ENCODE measurements around the gene CORT. TPM values are rescaled to one million over a fixed set of nuclear protein-coding genes. Genes with fewer than 3 reads are reported as not detected.
A peak's percentile ranks its signal among the peaks of the same experiment; 100 is the strongest.
"Not testable (repeated sequence)": the region's sequence is repeated elsewhere in the genome, so short reads cannot be mapped to it uniquely, and the experiment has no call there.

Gene CORT
- not detected for total RNA-seq
- long read RNA-seq = 0 reads

DNA sequence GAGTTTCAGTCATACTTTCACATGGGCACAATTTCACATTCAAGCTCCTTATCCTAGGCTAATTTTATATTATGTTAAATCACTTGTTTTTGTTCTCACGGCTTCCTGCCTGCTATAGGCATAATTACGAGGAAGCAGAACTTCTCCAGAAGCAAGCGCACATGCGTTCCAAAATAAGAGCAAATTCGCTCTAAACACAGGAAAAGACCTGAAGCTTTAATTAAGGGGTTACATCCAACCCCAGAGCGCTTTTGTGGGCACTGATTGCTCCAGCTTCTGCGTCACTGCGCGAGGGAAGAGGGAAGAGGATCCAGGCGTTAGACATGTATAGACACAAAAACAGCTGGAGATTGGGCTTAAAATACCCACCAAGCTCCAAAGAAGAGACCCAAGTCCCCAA is at the start of gene CORT:
CORT (plus strand) TSS at position 281 of the 400 bp plus-strand sequence. CDS start 193 bp downstream, outside the sequence.
- intact Hi-C loops (cut with DNase I) = no loop called here
- Histone ChIP-seq H3K36me3 (peaks cover 3% of the 10 kb centered on the region), H3K9me3 (no peaks in the 10 kb centered on the region), H3K27ac (no peak within 1 kb of the TSS), H3K4me1 (peaks cover 12% of the 10 kb centered on the region), H3K27me3 (ENCODE audit: low read depth) (no peaks in the 10 kb centered on the region), H3K4me3 (no peak within 1 kb of the TSS)
- no peak for DNase-seq
- TF ChIP-seq, protein P1, sequence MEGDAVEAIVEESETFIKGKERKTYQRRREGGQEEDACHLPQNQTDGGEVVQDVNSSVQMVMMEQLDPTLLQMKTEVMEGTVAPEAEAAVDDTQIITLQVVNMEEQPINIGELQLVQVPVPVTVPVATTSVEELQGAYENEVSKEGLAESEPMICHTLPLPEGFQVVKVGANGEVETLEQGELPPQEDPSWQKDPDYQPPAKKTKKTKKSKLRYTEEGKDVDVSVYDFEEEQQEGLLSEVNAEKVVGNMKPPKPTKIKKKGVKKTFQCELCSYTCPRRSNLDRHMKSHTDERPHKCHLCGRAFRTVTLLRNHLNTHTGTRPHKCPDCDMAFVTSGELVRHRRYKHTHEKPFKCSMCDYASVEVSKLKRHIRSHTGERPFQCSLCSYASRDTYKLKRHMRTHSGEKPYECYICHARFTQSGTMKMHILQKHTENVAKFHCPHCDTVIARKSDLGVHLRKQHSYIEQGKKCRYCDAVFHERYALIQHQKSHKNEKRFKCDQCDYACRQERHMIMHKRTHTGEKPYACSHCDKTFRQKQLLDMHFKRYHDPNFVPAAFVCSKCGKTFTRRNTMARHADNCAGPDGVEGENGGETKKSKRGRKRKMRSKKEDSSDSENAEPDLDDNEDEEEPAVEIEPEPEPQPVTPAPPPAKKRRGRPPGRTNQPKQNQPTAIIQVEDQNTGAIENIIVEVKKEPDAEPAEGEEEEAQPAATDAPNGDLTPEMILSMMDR (IDR thresholded peaks at IDR 0.05) = no peak
- ATAC-seq = no peak

DNA sequence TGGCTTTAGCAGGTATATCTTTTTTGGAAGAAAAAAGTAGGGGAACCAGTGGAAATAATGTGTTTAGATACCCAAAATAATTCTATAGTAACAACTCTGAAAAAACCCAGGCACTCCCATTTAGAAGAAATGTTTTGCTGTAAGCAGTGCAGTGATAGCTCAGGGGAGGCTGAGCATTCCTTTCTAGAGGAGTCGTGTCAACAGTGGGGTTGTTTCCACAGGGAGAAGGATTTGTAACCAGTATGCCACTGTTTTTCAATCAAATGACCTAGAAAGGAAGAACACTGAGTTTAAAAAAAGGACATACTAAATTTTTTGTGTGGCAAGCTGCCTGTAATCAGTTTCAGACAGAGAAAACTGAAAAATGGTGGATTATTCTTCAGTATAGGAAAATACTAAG is 48.5 kb upstream of the CORT start:
- Histone ChIP-seq H3K27ac (peak overlapping the region; percentile 32), H3K4me1 (peaks cover 29% of the 10 kb centered on the region), H3K9me3 (no peaks in the 10 kb centered on the region), H3K4me3 (no peak overlapping the region), H3K27me3 (ENCODE audit: low read depth) (no peaks in the 10 kb centered on the region), H3K36me3 (peaks cover 46% of the 10 kb centered on the region)
- TF ChIP-seq, protein P1 (IDR thresholded peaks at IDR 0.05) = no peak
- intact Hi-C loops (cut with DNase I) = no loop called here
- ATAC-seq = no peak
- no peak for DNase-seq

- Histone ChIP-seq H3K9me3 (no peaks in the 10 kb centered on the region), H3K27me3 (ENCODE audit: low read depth) (no peaks in the 10 kb centered on the region), H3K36me3 (peaks cover 61% of the 10 kb centered on the region), H3K4me1 (peaks cover 29% of the 10 kb centered on the region), H3K27ac (no peak overlapping the region), H3K4me3 (no peak overlapping the region)
- ATAC-seq (no peak), DNase-seq (no peak)
- TF ChIP-seq, protein P1 (IDR thresholded peaks at IDR 0.05) = no peak
- intact Hi-C loops (cut with DNase I) = no loop called here
These were observed 47.0 kb upstream of the CORT start for GRCh38 chr1:10402729-10403274.

GRCh38 chr1:10407201-10407600 is 42.6 kb upstream of the CORT start:
- no peak overlapping the region for H3K27ac ChIP-seq
- no peaks in the 10 kb centered on the region for H3K27me3 ChIP-seq (ENCODE audit: low read depth)
- intact Hi-C loops (cut with DNase I) = no loop called here
- H3K36me3 ChIP-seq = peaks cover 100% of the 10 kb centered on the region
- ATAC-seq (no peak), DNase-seq (no peak)
- no peak overlapping the region for H3K4me3 ChIP-seq
- no peaks in the 10 kb centered on the region for H3K9me3 ChIP-seq
- H3K4me1 ChIP-seq = no peaks in the 10 kb centered on the region
- TF ChIP-seq, protein P1 (IDR thresholded peaks at IDR 0.05) = no peak

DNA sequence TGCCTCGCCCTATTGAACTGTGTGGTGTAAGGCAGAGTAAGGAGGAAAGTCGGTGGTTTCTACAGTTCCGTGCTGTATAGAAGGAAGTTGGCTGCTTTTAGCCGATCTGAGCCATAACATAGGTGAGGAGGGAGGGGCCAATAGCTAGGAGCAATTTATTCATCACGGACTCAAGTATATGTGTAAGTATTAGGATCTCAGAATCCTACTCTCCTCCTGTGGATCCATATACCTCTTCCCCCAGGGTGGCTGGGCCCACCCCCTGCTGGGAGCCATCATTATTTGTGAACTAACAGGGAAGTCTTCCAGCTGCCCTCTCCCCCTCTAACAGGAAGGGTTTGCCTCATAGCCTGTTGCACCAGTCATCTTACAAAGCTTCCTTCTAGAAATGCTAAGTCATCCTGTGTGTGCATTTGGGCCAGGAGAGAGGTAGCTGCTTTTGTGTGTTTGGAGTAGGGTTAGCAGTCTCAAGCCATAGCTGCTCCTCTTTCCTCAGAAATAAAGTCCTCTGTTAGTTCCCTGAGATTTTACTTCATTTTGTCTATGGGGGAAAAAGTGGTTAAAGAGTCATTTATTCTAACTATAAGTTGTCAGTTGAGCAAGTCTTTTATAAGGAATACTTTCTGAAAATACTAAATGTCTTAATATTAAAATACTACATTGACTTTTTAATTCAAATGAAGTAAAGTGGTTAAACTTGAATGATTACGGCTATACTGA is 34.5 kb upstream of the CORT start:
- peaks cover 97% of the 10 kb centered on the region for H3K36me3 ChIP-seq
- H3K9me3 ChIP-seq = no peaks in the 10 kb centered on the region
- DNase-seq (peak; percentile 53), ATAC-seq (peak; percentile 82 to 90)
- no peaks in the 10 kb centered on the region for H3K4me1 ChIP-seq
- TF ChIP-seq, protein P1 (IDR thresholded peaks at IDR 0.05) = no peak
- no peaks in the 10 kb centered on the region for H3K27me3 ChIP-seq (ENCODE audit: low read depth)
- H3K27ac ChIP-seq = peak overlapping the region; percentile 14
- no peak overlapping the region for H3K4me3 ChIP-seq
- intact Hi-C loops (cut with DNase I) = no loop called here

- H3K27me3 ChIP-seq (ENCODE audit: low read depth); H3K9me3 ChIP-seq; H3K4me3 ChIP-seq; DNase-seq; ATAC-seq; intact Hi-C loops (cut with DNase I); H3K4me1 ChIP-seq; H3K27ac ChIP-seq: not testable (repeated sequence)
- peaks cover 97% of the 10 kb centered on the region for H3K36me3 ChIP-seq
These were observed 33.9 kb upstream of the CORT start for GRCh38 chr1:10415967-10416366.

DNA sequence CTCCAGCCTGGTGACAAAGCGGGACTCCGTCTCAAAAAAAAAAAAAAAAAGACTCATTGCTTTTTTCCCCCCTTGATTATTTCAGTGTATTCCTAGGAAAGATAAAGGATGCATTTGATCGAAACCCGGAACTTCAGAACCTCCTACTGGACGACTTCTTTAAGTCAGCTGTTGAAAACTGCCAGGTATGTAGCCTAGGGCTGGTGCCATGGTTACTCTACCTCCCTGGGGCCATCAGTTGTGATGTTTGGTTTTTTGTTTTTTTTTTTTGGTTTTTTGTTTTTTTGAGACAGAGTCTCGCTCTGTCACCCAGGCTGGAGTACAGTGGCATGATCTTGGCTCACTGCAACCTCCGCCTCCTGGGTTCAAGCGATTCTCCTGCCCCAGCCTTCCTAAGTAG is 31.1 kb upstream of the CORT start:
- ATAC-seq, H3K9me3 ChIP-seq: not testable (repeated sequence)
- peaks cover 73% of the 10 kb centered on the region for H3K36me3 ChIP-seq

More for the DNA sequence above, 31.1 kb upstream of the CORT start:
- intact Hi-C loops (cut with DNase I); DNase-seq; H3K27me3 ChIP-seq (ENCODE audit: low read depth); H3K4me1 ChIP-seq; H3K4me3 ChIP-seq; H3K27ac ChIP-seq: not testable (repeated sequence)
